DMS153 treated with DMSO at 0.1 percent for 48 hours (cell line): ENCODE measurements around the gene CTTNBP2.

Experiments
- DNase-seq: peaks from one replicate; lab custom pipeline; 2025; ENCODE audit not compliant: unreplicated experiment; lab: John Stamatoyannopoulos, UW

Gene CTTNBP2

GRCh38 chr7:117824592-117824991, 48.6 kb downstream of the CTTNBP2 start:
- DNase-seq = no peak

- no peak for DNase-seq
These were observed 53.7 kb downstream of the CTTNBP2 start for GRCh38 chr7:117819558-117819957.

- no peak for DNase-seq
These were observed 55.0 kb downstream of the CTTNBP2 start for GRCh38 chr7:117818232-117818631.

GRCh38 chr7:117816727-117817126, 56.5 kb downstream of the CTTNBP2 start:
- DNase-seq = no peak

- no peak for DNase-seq
These were observed 61.5 kb downstream of the CTTNBP2 start for GRCh38 chr7:117811696-117812095.

- DNase-seq = no peak
These were observed 62.4 kb downstream of the CTTNBP2 start for GRCh38 chr7:117810642-117811512.

GRCh38 chr7:117809958-117810357, 63.3 kb downstream of the CTTNBP2 start:
- no peak for DNase-seq

GRCh38 chr7:117808910-117809705, 64.1 kb downstream of the CTTNBP2 start:
- DNase-seq = no peak

GRCh38 chr7:117808341-117808757, 64.9 kb downstream of the CTTNBP2 start:
- DNase-seq = no peak

- no peak for DNase-seq
These were observed 65.6 kb downstream of the CTTNBP2 start for GRCh38 chr7:117807676-117808075.

- no peak for DNase-seq
These were observed 67.2 kb downstream of the CTTNBP2 start for GRCh38 chr7:117806011-117806410.

- DNase-seq = no peak
These were observed 68.0 kb downstream of the CTTNBP2 start for GRCh38 chr7:117805241-117805640.

GRCh38 chr7:117803476-117803875, 69.8 kb downstream of the CTTNBP2 start:
- no peak for DNase-seq

GRCh38 chr7:117802660-117803059, 70.6 kb downstream of the CTTNBP2 start:
- DNase-seq = no peak

GRCh38 chr7:117800841-117801240, 72.4 kb downstream of the CTTNBP2 start:
- DNase-seq = no peak

GRCh38 chr7:117800406-117800805, 72.8 kb downstream of the CTTNBP2 start:
- no peak for DNase-seq

- DNase-seq = no peak
These were observed 76.4 kb downstream of the CTTNBP2 start for GRCh38 chr7:117796889-117797288.

- DNase-seq = no peak
These were observed 79.3 kb downstream of the CTTNBP2 start for GRCh38 chr7:117793976-117794375.

GRCh38 chr7:117793521-117793920, 79.7 kb downstream of the CTTNBP2 start:
- DNase-seq = no peak

- no peak for DNase-seq
These were observed 81.1 kb downstream of the CTTNBP2 start for GRCh38 chr7:117791877-117792780.

GRCh38 chr7:117790731-117791130, 82.5 kb downstream of the CTTNBP2 start:
- DNase-seq = no peak
